ENCODE measurements around the gene EMC9. TPM values are rescaled to one million over a fixed set of nuclear protein-coding genes. Genes with fewer than 3 reads are reported as not detected.

The EMC9 gene
- total and polyA plus RNA-seq, 10 of the 15 experiments (the other 5 are each of a cell fraction or from before 2014, with no cell fraction given): 15.3 to 60.5 (median 30.3) TPM

DNA sequence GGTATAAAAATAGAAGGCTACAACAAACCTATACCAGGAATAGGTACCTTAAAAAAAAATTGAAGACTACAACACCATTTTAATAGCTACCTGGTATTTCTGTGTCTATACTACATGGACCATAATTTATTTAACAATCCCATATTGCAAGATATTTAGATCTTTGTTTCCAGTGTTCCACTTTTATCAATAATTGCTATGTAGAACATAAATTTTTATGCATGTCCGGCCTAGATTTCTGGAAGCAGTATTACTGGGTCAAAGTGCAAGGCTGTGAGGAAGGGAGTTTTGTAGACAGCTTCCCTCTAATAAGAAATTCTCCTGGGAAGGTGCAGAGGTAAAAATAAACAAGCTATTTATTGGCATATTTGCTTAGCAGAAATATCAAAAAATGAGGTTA is 30.9 kb downstream of the EMC9 start:
- POLR2A ChIA-PET: interaction anchor here (0.8 to 5.8 kb wide), 7 partner anchors 16 to 58 kb away, joined by 3 to 90 read pairs (median 12); partner anchors contain the start of genes IRF9, PCK2, PSME1 and PSME2
- Histone ChIP-seq H3K4me1 (ENCODE audit: control insufficient read depth, insufficient read depth, low read length) (peaks cover 7% of the 10 kb centered on the region), H3K79me2 (ENCODE audit: control insufficient read depth, insufficient read depth, low read length) (peaks cover 12% of the 10 kb centered on the region), H3K9ac (ENCODE audit: control insufficient read depth, insufficient read depth, low read length) (no peak overlapping the region), H4K20me1 (ENCODE audit: control insufficient read depth, insufficient read depth) (no peaks in the 10 kb centered on the region), H3K36me3 (ENCODE audit: control insufficient read depth in 2 of 2, insufficient read depth in 2 of 2, low read length in 1 of 2) (no peaks in the 10 kb centered on the region), H3K27me3 (replicated peaks in 1 of 2; ENCODE audit: control insufficient read depth in 2 of 2, insufficient read depth in 2 of 2, low read length in 1 of 2) (no peaks in the 10 kb centered on the region), H3K4me2 (ENCODE audit: control insufficient read depth, insufficient read depth) (no peak overlapping the region), H3K4me3 (no peak overlapping the region), H3K27ac (ENCODE audit: control insufficient read depth, insufficient read depth) (no peak overlapping the region), H2AFZ (ENCODE audit: control insufficient read depth, low read depth, low read length) (no peak overlapping the region), H3K9me3 (replicated peaks; ENCODE audit: control insufficient read depth, insufficient read depth, low read length) (no peaks in the 10 kb centered on the region)
- ATAC-seq: no peak
- no peak for FAIRE-seq
- CTCF ChIA-PET: interaction anchor here (0.7 to 11.3 kb wide), 18 partner anchors 14 to 229 kb away, joined by 3 to 294 read pairs (median 5); partner anchors contain the start of genes CARMIL3, CHMP4A, IRF9 and PCK2
- TF ChIP-seq DPF2 (IDR thresholded peaks at IDR 0.05) (no peak), POLR2A (IDR thresholded peaks at IDR 0.05; ENCODE audit: low read depth, low read length) (no peak), KAT2A (conservative IDR thresholded peaks at IDR 0.05; ENCODE audit: control insufficient read depth, low read depth, low read length) (no peak), ZBED1 (IDR thresholded peaks at IDR 0.05; ENCODE audit: borderline replicate concordance) (no peak), SIX5 (IDR thresholded peaks at IDR 0.05; ENCODE audit: low read depth, low read length, severe bottlenecking) (no peak), ATF7 (IDR thresholded peaks at IDR 0.05; ENCODE audit: low read depth) (no peak)
- TF ChIP-seq, protein P1, sequence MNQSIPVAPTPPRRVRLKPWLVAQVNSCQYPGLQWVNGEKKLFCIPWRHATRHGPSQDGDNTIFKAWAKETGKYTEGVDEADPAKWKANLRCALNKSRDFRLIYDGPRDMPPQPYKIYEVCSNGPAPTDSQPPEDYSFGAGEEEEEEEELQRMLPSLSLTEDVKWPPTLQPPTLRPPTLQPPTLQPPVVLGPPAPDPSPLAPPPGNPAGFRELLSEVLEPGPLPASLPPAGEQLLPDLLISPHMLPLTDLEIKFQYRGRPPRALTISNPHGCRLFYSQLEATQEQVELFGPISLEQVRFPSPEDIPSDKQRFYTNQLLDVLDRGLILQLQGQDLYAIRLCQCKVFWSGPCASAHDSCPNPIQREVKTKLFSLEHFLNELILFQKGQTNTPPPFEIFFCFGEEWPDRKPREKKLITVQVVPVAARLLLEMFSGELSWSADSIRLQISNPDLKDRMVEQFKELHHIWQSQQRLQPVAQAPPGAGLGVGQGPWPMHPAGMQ (IDR thresholded peaks at IDR 0.05; ENCODE audit: borderline replicate concordance): no peak
- in situ Hi-C loops (cut with MboI): loop anchor here (25.0 kb wide), 1 partner anchor 798 kb away; the partner anchor contains the start of genes BCL2L2, PABPN1 and PPP1R3E
- WGBS (ENCODE audit: insufficient coverage, insufficient replicate concordance, low lambda C conversion rate, missing lambda C conversion rate): 97% methylated on average over 1 of the region's 1 CpG
- SMC1A ChIA-PET (ENCODE audit: uncharacterized antibody, unreplicated experiment): interaction anchor here (0.9 to 9.6 kb wide), 15 partner anchors 14 to 187 kb away, joined by 3 to 195 read pairs (median 14); partner anchors contain the start of genes CHMP4A, EMC9, IRF9 and PCK2
- no TSS peak for BruUV-seq (replicated peaks)
- intact Hi-C loops (cut with micrococcal nuclease; ENCODE audit: unreplicated experiment): no loop called here
- DNase-seq (ENCODE audit: low read depth, low spot score): no peak
- RAD21 ChIA-PET (ENCODE audit: unreplicated experiment): interaction anchor here (0.6 to 6.9 kb wide), 11 partner anchors 8 to 197 kb away, joined by 3 to 153 read pairs (median 9); partner anchors contain the start of genes CIDEB, EMC9, IRF9 and PCK2
